Testis (tissue), 3 donors: ENCODE measurements around the gene ARHGAP9. TPM values are rescaled to one million over a fixed set of nuclear protein-coding genes. Genes with fewer than 3 reads are reported as not detected.

ENCODE experiments used
- DNase-seq: peaks from one replicate; pipeline ENCODE4 v3.0.0-alpha.2; 2019
- H3K27ac ChIP-seq, 2 donors: fragments of 200-600 bp; sonication (generic); one replicate each; pipeline ENCODE4 v1.5.1; 2019
- H3K27me3 ChIP-seq: fragments of 200-600 bp; sonication (generic); one replicate; pipeline ENCODE4 v1.5.1; 2019
- H3K36me3 ChIP-seq: fragments of 200-600 bp; sonication (generic); one replicate; pipeline ENCODE4 v1.5.1; 2017; ENCODE audit warnings: low read depth; ENCODE audit errors: missing control alignments
- H3K4me1 ChIP-seq: fragments of 200-600 bp; sonication (generic); one replicate; pipeline ENCODE4 v1.5.1; 2019
- H3K4me3 ChIP-seq, 2 donors: fragments of 200-600 bp; sonication (generic); one replicate each; pipeline ENCODE4 v1.5.1; 2017 to 2019
- H3K9me3 ChIP-seq: fragments of 200-600 bp; sonication (generic); one replicate; pipeline ENCODE4 v1.5.1; 2017
- POLR2A ChIP-seq: fragments of 450-650 bp; IDR thresholded peaks from one replicate; pipeline ENCODE4 v1.6.1; 2017; ENCODE audit warnings: antibody characterized with exemption, mild to moderate bottlenecking, moderate library complexity
- WGBS, 2 donors: methylation state at CpG; one replicate each; pipeline ENCODE4 v1.1.5; 2018; 5-methylcytosine and 5-hydroxymethylcytosine counted together
- intact Hi-C: fragments of 100-400 bp; cut with DNase I; formaldehyde crosslinking; loops from one replicate; pipeline ENCODE4 v1.15.1; 2023; ENCODE audit warnings: low total_unique reads
- polyA plus RNA-seq: library from polyadenylated mRNA; stranded (reverse); fragments of 350-450 nt; fragmentation: Illumina TruSeq; extraction: RNeasy Lipid Tissue Mini Kit (QIAGEN cat#74804); gene quantifications from one replicate; pipeline ENCODE4 v1.2.3, GENCODE V29; 2014; ENCODE audit warnings: low read depth, low replicate concordance; ENCODE audit not compliant: insufficient read depth
- total RNA-seq, 2 donors: library from RNA; depleted of rRNA; stranded (reverse); fragments of >200 nt; gene quantifications; one replicate each; pipeline ENCODE4 v1.2.3, GENCODE V29; 2016
- TF ChIP-seq, protein P1 (sequence below), 3 experiments: fragments of 450-650 bp in 2 of 3; fragments of 200-600 bp in 1 of 3; sonication (generic) in 1 of 3; IDR thresholded peaks; one replicate each; pipeline ENCODE4 v1.5.1; 2016 to 2019; ENCODE audit warnings: antibody characterized with exemption in 3 of 3, mild to moderate bottlenecking in 2 of 3, moderate library complexity in 1 of 3

ARHGAP9 gene
- total and polyA plus RNA-seq, 3 donors from 2014 or later = 24.8 to 111 (median 29.2) TPM

DNA sequence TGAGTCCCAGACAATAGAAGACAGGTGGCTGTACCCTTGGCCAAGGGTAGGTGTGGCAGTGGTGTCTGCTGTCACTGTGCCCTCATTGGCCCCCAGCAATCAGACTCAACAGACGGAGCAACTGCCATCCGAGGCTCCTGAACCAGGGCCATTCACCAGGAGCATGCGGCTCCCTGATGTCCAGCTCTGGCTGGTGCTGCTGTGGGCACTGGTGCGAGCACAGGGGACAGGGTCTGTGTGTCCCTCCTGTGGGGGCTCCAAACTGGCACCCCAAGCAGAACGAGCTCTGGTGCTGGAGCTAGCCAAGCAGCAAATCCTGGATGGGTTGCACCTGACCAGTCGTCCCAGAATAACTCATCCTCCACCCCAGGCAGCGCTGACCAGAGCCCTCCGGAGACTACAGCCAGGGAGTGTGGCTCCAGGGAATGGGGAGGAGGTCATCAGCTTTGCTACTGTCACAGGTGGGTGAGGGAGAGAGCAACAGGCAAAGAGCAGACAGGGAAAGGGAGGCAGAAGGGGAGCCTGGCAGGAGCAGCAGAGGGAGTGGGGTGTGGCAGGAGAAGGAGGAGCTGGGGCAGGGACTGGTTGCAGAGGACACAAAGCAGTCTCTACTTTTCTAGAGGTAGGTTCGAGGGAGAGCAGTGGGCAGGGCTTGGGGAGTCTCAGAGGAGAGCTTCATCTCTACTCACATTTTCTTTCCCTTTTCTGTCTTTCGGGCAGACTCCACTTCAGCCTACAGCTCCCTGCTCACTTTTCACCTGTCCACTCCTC lies 24.1 kb downstream of the ARHGAP9 start:
- intact Hi-C loops = no loop called here
- H3K27me3 ChIP-seq = no peaks in the 10 kb centered on the region
- no peak for TF ChIP-seq POLR2A
- TF ChIP-seq, protein P1, sequence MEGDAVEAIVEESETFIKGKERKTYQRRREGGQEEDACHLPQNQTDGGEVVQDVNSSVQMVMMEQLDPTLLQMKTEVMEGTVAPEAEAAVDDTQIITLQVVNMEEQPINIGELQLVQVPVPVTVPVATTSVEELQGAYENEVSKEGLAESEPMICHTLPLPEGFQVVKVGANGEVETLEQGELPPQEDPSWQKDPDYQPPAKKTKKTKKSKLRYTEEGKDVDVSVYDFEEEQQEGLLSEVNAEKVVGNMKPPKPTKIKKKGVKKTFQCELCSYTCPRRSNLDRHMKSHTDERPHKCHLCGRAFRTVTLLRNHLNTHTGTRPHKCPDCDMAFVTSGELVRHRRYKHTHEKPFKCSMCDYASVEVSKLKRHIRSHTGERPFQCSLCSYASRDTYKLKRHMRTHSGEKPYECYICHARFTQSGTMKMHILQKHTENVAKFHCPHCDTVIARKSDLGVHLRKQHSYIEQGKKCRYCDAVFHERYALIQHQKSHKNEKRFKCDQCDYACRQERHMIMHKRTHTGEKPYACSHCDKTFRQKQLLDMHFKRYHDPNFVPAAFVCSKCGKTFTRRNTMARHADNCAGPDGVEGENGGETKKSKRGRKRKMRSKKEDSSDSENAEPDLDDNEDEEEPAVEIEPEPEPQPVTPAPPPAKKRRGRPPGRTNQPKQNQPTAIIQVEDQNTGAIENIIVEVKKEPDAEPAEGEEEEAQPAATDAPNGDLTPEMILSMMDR (IDR thresholded peaks at IDR 0.05) = no peak
- no peak overlapping the region for H3K27ac ChIP-seq
- 57 to 63% methylated on average over 4 to 10 of the region's 10 CpGs for WGBS, 2 donors
- H3K36me3 ChIP-seq = no peaks in the 10 kb centered on the region
- H3K4me3 ChIP-seq = no peak overlapping the region
- H3K9me3 ChIP-seq = no peaks in the 10 kb centered on the region
- peaks cover 21% of the 10 kb centered on the region for H3K4me1 ChIP-seq
- DNase-seq = no peak

DNA sequence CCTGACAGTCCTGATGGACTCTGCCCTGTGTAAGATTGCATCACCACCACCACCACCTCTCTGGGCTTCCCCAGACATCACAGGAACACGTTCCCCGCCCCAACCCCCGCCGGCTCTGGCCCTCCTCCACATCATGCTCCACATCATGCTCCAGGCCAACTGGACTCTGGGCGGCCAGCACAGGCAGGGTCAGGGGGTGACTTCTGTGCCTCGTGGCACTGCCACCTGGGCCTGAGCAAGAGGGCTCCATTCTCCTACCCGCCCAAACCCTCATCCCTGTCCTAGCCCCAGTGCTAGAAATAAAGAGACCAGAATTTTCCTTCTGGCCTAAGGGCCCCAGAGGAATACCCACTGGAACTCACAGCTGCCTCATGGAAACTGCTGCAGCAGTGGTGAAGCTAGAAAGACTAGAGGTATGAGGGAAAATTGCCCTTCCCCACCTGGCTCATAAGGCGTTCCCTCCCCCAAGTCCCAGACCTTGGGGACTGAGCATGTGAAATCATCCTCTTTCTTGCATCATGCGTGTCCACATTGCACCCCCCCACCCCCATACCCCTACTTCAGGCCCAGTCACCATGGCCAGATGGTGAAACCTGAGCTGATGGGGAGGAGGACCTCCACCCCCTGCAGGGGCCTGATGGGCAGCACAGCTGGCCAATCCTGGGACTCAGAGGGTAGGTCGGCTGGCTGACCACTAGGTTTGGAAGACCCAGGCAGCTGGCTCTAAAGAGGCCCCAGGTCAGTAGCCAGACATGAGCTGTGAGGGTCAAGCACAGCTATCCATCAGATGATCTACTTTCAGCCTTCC lies 24.9 kb downstream of the ARHGAP9 start, which contains the start of gene INHBE:
Gene INHBE, plus strand, starts transcription at position 742 of the 808 bp plus-strand sequence. CDS start 230 bp downstream, outside the sequence.
- 54 to 69% methylated on average over 9 to 10 of the region's 10 CpGs for WGBS, 2 donors
- no peak within 1 kb of the TSS for H3K4me3 ChIP-seq
- H3K4me1 ChIP-seq = peaks cover 17% of the 10 kb centered on the region
- H3K27me3 ChIP-seq = no peaks in the 10 kb centered on the region
- intact Hi-C loops = no loop called here
- no peak within 1 kb of the TSS for H3K27ac ChIP-seq
- no peaks in the 10 kb centered on the region for H3K9me3 ChIP-seq
- TF ChIP-seq POLR2A = no peak
- TF ChIP-seq, protein P1 (IDR thresholded peaks at IDR 0.05) = no peak
- DNase-seq = no peak
- H3K36me3 ChIP-seq = no peaks in the 10 kb centered on the region

DNA sequence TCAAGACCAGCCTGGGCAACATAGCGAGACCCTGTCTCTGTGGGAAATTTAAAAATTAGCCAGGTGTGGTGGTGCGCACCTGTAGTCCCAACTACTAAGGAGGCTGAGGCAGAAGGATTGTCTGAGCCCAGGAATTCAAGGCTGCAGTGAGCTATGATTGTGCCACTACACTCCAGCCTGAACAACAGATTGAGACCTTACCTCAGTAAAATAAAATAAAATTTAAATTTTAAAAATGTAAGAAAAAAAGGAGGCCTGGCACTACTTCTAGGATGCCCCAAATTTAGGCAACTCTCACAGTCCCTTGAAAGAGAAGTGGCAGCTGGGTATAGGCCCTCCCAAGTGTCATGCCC lies 25.5 kb downstream of the ARHGAP9 start:
- intact Hi-C loops = no loop called here
- H3K9me3 ChIP-seq = no peaks in the 10 kb centered on the region
- H3K4me1 ChIP-seq = peaks cover 17% of the 10 kb centered on the region
- H3K27me3 ChIP-seq = no peaks in the 10 kb centered on the region
- DNase-seq = no peak
- no peak overlapping the region for H3K4me3 ChIP-seq
- H3K36me3 ChIP-seq = no peaks in the 10 kb centered on the region
- H3K27ac ChIP-seq = no peak overlapping the region
- TF ChIP-seq POLR2A = no peak
- TF ChIP-seq, protein P1 (IDR thresholded peaks at IDR 0.05) = no peak
- 94 to 98% methylated on average over 2 of the region's 2 CpGs for WGBS, 2 donors

DNA sequence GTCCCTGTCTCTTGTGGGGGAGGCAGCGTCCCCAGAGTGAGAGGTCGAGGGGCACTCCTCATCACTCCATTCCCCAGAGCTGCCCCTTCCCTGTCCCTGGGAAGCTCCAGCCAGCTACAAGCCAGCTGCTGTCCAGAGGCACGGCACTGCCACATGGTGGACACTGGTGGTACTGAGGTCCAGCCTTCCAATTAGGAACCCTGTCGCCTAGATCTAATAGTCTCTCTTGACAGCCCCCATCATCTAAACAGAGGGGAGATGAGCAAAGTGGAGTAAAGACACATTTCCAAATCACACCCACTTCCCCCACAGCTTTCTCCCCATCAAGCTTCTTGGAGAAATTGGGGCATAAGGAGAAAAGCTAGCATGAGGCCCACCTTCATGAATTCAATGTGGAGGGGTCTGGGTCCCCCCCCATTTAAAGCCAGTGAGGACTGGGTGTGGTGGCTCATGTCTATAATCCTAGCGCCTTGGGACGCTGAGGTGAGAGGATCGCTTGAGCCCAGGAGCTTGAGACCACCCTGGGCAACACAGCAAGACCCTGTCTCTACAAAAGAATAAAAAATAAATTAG lies 26.6 kb downstream of the ARHGAP9 start:
- 32 to 53% methylated on average over 7 of the region's 7 CpGs for WGBS, 2 donors
- intact Hi-C loops = no loop called here
- no peaks in the 10 kb centered on the region for H3K9me3 ChIP-seq
- no peaks in the 10 kb centered on the region for H3K36me3 ChIP-seq
- TF ChIP-seq, protein P1 (IDR thresholded peaks at IDR 0.05) = peak; percentile 90 to 92 (median 91)
- no peak for TF ChIP-seq POLR2A
- H3K27me3 ChIP-seq = no peaks in the 10 kb centered on the region
- H3K4me3 ChIP-seq = no peak overlapping the region
- H3K27ac ChIP-seq = no peak overlapping the region
- H3K4me1 ChIP-seq = peaks cover 13% of the 10 kb centered on the region
- peak; percentile 89 for DNase-seq
